HepG2 (cell line): ENCODE results near the gene TMEM117. TPM values are rescaled to one million over a fixed set of nuclear protein-coding genes. Genes with fewer than 3 reads are reported as not detected.
A peak's percentile ranks its signal among the peaks of the same experiment; 100 is the strongest.

Experiments
- ATAC-seq: fragments of 200-7000 bp; cut with Tn5 transposase; 3 replicates; pipeline ENCODE4 v1.9.1; 2020; ENCODE audit warnings: mild to moderate bottlenecking, moderate library complexity
- BruUV-seq: library from RNA; stranded (reverse); fragments of 400-500 nt; replicated peaks from 2 replicates; lab custom pipeline; 2021; lab: Mats Ljungman, UMichigan
- CTCF ChIA-PET: fragments of 300-600 bp; formaldehyde crosslinking; extraction: SDS; loops from one replicate; lab custom pipeline; 2021; ENCODE audit warnings: low total read pairs, inconsistent platforms, low intra/inter-chr PET ratio; lab: Yijun Ruan, JAX
- POLR2A ChIA-PET: fragments of 350-600 bp; sonication (Branson Sonifier 250); formaldehyde crosslinking; loops from one replicate; lab custom pipeline; 2020; ENCODE audit warnings: antibody characterized with exemption, inconsistent platforms; lab: Yijun Ruan, JAX
- DNase-seq: peaks from one replicate; pipeline ENCODE4 v3.0.0-alpha.2; 2015; ENCODE audit warnings: low spot score
- FAIRE-seq: peaks from 3 replicates; lab custom pipeline; 2011; peaks lifted over from hg19 to GRCh38; lab: Jason Lieb, UNC
- H2AFZ ChIP-seq: one replicate; pipeline ENCODE4 v1.6.1; 2011; ENCODE audit warnings: low read length, inconsistent platforms
- H3K27ac ChIP-seq: fragments of 300-600 bp; 3 replicates; pipeline ENCODE4 v1.8.0; 2011; ENCODE audit warnings: mixed run types, mild to moderate bottlenecking, mixed read lengths, low read length, inconsistent platforms; ENCODE audit not compliant: insufficient read depth; ENCODE audit errors: extremely low read length
- H3K27me3 ChIP-seq, 2 experiments: fragments of 200-600 bp in 1 of 2; 2 replicates in 1 of 2; 3 replicates in 1 of 2; pipeline versions ENCODE4 v1.6.0 to v1.8.0; 2011; ENCODE audit warnings: low read length in 2 of 2, mild to moderate bottlenecking in 2 of 2, moderate library complexity in 2 of 2, inconsistent platforms in 1 of 2; ENCODE audit not compliant: insufficient read depth in 2 of 2, control insufficient read depth in 1 of 2
- H3K36me3 ChIP-seq, 2 experiments: fragments of 200-600 bp in 1 of 2; replicated peaks in 1 of 2; 2 replicates in 1 of 2; 3 replicates in 1 of 2; pipeline versions ENCODE4 v1.5.1 to v1.8.0; 2011; ENCODE audit warnings: low read length in 2 of 2, inconsistent platforms in 1 of 2; ENCODE audit not compliant: insufficient read depth in 2 of 2, control insufficient read depth in 1 of 2
- H3K4me1 ChIP-seq: 2 replicates; pipeline ENCODE4 v1.5.1; 2012; ENCODE audit warnings: low read length, inconsistent platforms; ENCODE audit not compliant: insufficient read depth
- H3K4me2 ChIP-seq: 2 replicates; pipeline ENCODE4 v1.6.0; 2011; ENCODE audit warnings: low read depth, low read length, inconsistent platforms
- H3K4me3 ChIP-seq, 3 experiments: fragments of 200-600 bp in 1 of 3; sonication (generic), shearing (Covaris generic) in 1 of 3; replicated peaks in 1 of 3; 2 replicates each; pipeline ENCODE4 v1.5.1; 2011 to 2016; ENCODE audit warnings: low read length in 3 of 3, inconsistent platforms in 2 of 3, low read depth in 2 of 3, mild to moderate bottlenecking in 2 of 3, control low read depth in 1 of 3, mixed read lengths in 1 of 3; ENCODE audit not compliant: insufficient read depth in 1 of 3
- H3K79me2 ChIP-seq: one replicate; pipeline ENCODE4 v1.6.1; 2011; ENCODE audit warnings: low read length, inconsistent platforms; ENCODE audit not compliant: insufficient read depth
- H3K9ac ChIP-seq: 2 replicates; pipeline ENCODE4 v1.6.0; 2011; ENCODE audit warnings: mild to moderate bottlenecking, low read depth, low read length, inconsistent platforms; ENCODE audit not compliant: insufficient read depth
- H3K9me3 ChIP-seq: 2 replicates; pipeline ENCODE4 v1.5.1; 2012; ENCODE audit warnings: mild to moderate bottlenecking, low read length
- H4K20me1 ChIP-seq: 2 replicates; pipeline ENCODE4 v1.6.0; 2011; ENCODE audit warnings: inconsistent platforms, mild to moderate bottlenecking, low read length, moderate library complexity; ENCODE audit not compliant: insufficient read depth
- CEBPB ChIP-seq: IDR thresholded peaks from 2 replicates; pipeline ENCODE4 v1.6.1; 2011; ENCODE audit warnings: low read depth, low read length, improper control_type of control experiment, borderline replicate concordance
- FOXK1 ChIP-seq: sonication (generic); formaldehyde crosslinking; IDR thresholded peaks from 2 replicates; pipeline ENCODE4 v1.4.0; 2020; ENCODE audit warnings: low read depth, missing genetic modification reagents, borderline replicate concordance
- PAX8 ChIP-seq: sonication (generic); formaldehyde crosslinking; IDR thresholded peaks from 2 replicates; pipeline ENCODE4 v1.8.0; 2022; ENCODE audit warnings: mild to moderate bottlenecking, missing genetic modification reagents, borderline replicate concordance
- SNAPC2 ChIP-seq: sonication (generic); formaldehyde crosslinking; IDR thresholded peaks from 2 replicates; pipeline ENCODE4 v1.8.1; 2022; ENCODE audit warnings: mild to moderate bottlenecking, missing genetic modification reagents
- SRY ChIP-seq: sonication (generic); formaldehyde crosslinking; IDR thresholded peaks from 2 replicates; pipeline ENCODE4 v1.8.0; 2022; ENCODE audit warnings: mild to moderate bottlenecking, missing genetic modification reagents
- TSC22D2 ChIP-seq: sonication (generic); formaldehyde crosslinking; IDR thresholded peaks from 2 replicates; pipeline ENCODE4 v1.5.1; 2020; ENCODE audit warnings: missing genetic modification reagents, mild to moderate bottlenecking, borderline replicate concordance
- ZNF329 ChIP-seq: sonication (generic); formaldehyde crosslinking; IDR thresholded peaks from 2 replicates; pipeline ENCODE4 v1.9.0; 2021; ENCODE audit warnings: low read depth, mild to moderate bottlenecking, missing genetic modification reagents
- ZNF468 ChIP-seq: sonication (generic); formaldehyde crosslinking; IDR thresholded peaks from 2 replicates; pipeline ENCODE4 v1.8.0; 2022; ENCODE audit warnings: mild to moderate bottlenecking, moderate library complexity, missing genetic modification reagents
- ZNF75D ChIP-seq: sonication (generic); formaldehyde crosslinking; IDR thresholded peaks from 2 replicates; pipeline ENCODE4 v1.8.1; 2023; ENCODE audit warnings: missing genetic modification reagents, mild to moderate bottlenecking, borderline replicate concordance
- WGBS: methylation state at CpG from one replicate; pipeline ENCODE4 v1.1.6; 2017; ENCODE audit warnings: low lambda C conversion rate; 5-methylcytosine and 5-hydroxymethylcytosine counted together
- in situ Hi-C: cut with HindIII; loops from 2 replicates; pipeline ENCODE4 v1.10.0; 2017; ENCODE audit warnings: low pct_unique_long_range_greater_than_20kb; ENCODE audit not compliant: extremely low pct_ligation_motif_present
- intact Hi-C: fragments of 100-400 bp; cut with micrococcal nuclease; formaldehyde crosslinking; loops from one replicate; pipeline ENCODE4 v1.10.0; 2022; ENCODE audit not compliant: unreplicated experiment
- polyA plus RNA-seq, 8 experiments: library from polyadenylated mRNA; depleted of rRNA in 3 of 8; stranded (reverse) in 7 of 8; unstranded in 1 of 8; fragments of >200 nt; fragmentation: Illumina TruSeq in 4 of 8; extraction: Trizol in 4 of 8; gene quantifications; 2 replicates each; pipeline versions ENCODE4 v1.2.1 to v1.2.3, GENCODE V29; 2011 to 2016; ENCODE audit warnings: low read depth in 4 of 8, missing spikeins in 1 of 8, mixed read lengths in 1 of 8; ENCODE audit not compliant: insufficient read depth in 1 of 8
- total RNA-seq, 5 experiments: library from RNA; depleted of rRNA; stranded (reverse); fragments of >200 nt; fragmentation: Illumina TruSeq; extraction: Trizol; gene quantifications; 2 replicates each; pipeline ENCODE4 v1.2.3, GENCODE V29; 2016; ENCODE audit warnings: low read depth in 1 of 5
- TF ChIP-seq, protein P1 (sequence below): sonication (generic); formaldehyde crosslinking; IDR thresholded peaks from 2 replicates; pipeline ENCODE4 v1.4.0; 2020; ENCODE audit warnings: mild to moderate bottlenecking, missing genetic modification reagents
- TF ChIP-seq, protein P2 (sequence below): sonication (generic); formaldehyde crosslinking; IDR thresholded peaks from 2 replicates; pipeline ENCODE4 v1.4.0; 2020; ENCODE audit warnings: missing genetic modification reagents
- TF ChIP-seq, protein P3 (sequence below): sonication (generic); formaldehyde crosslinking; IDR thresholded peaks from 2 replicates; pipeline ENCODE4 v1.4.0; 2020; ENCODE audit warnings: missing genetic modification reagents

Gene TMEM117
- total and polyA plus RNA-seq, 2 of the 13 experiments (the other 11 are each of a cell fraction or from before 2014, with no cell fraction given): 2.8 to 8.5 TPM

DNA sequence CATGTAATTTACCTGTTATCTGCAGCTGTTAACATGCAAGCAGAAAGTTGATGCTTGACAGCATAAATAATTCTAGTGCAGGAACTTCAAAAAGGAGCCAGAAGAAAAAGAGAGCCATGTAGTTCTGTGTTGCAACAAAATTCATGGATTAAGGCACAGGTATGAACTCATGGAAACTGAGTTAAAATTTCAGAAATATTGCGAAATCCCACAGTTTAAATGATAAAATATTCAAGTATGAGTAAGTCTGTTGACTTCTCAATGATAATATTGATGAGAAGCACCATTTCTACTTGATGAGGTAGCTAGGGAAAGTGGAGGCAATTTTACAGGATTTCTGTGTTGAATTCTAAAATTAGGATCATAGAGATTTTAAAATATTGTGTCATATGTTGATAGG, 290.9 kb downstream of the TMEM117 start:
- no peaks in the 10 kb centered on the region for H3K27me3 ChIP-seq
- H3K4me2 ChIP-seq: no peak overlapping the region
- H3K9me3 ChIP-seq: no peaks in the 10 kb centered on the region
- DNase-seq (no peak), ATAC-seq (no peak), FAIRE-seq (no peak)
- intact Hi-C loops (no loop called here), in situ Hi-C loops (no loop called here)
- WGBS: 73% methylated on average over 1 of the region's 1 CpG
- TF ChIP-seq CEBPB (peak; percentile 82), FOXK1 (CRISPR knock-in tag) (no peak), ZNF329 (no peak), SNAPC2 (CRISPR knock-in tag) (no peak)
- ChIA-PET CTCF (no interaction called here), POLR2A (no interaction called here)
- no peak overlapping the region for H3K27ac ChIP-seq
- no peaks in the 10 kb centered on the region for H3K36me3 ChIP-seq
- no TSS peak for BruUV-seq
- no peaks in the 10 kb centered on the region for H4K20me1 ChIP-seq
- H3K4me1 ChIP-seq: no peaks in the 10 kb centered on the region
- no peak overlapping the region for H3K4me3 ChIP-seq
- H3K9ac ChIP-seq: no peak overlapping the region
- no peaks in the 10 kb centered on the region for H3K79me2 ChIP-seq
- H2AFZ ChIP-seq: no peak overlapping the region

DNA sequence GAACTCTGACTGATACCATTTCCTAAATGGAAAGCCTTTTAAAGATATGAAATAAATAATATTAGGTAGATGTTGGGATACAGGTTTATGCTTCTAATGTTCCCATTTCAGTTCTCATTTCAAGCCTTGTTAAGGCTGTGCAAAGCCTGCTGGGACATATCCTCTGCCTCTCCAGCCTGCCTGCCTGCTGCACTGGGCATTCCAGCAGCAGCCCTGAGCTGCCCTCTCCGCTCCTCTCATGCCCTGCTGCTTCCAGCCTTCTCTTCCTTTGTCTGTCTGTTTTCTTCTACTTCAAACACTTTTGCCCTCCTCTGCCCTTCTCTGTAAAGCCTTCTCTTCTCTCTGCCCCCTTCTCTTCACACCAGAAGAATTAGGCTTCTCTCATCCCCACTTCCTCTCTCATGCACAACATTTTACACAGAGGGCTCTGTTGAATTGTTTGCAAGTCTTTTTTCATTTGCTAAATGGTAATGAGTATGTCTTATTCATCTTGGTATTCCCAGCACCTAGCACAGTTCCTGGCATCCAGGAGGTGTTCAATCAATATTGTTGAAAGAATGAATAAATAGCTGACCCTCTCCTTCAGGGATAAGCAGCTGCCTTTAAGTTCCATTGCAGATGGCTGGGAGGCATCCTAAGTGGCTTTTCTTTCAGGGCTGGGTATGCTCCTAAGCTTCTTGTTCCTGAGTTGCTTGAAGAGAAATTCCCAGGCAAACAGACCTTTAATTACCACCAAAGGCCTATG, 292.3 kb downstream of the TMEM117 start:
- Histone ChIP-seq H3K4me2 (no peak overlapping the region), H3K9me3 (no peaks in the 10 kb centered on the region), H3K27me3 (no peaks in the 10 kb centered on the region), H3K79me2 (no peaks in the 10 kb centered on the region), H3K4me3 (no peak overlapping the region), H3K4me1 (no peaks in the 10 kb centered on the region), H3K27ac (no peak overlapping the region), H4K20me1 (no peaks in the 10 kb centered on the region), H3K9ac (no peak overlapping the region), H3K36me3 (no peaks in the 10 kb centered on the region), H2AFZ (no peak overlapping the region)
- ChIA-PET POLR2A (no interaction called here), CTCF (no interaction called here)
- BruUV-seq: no TSS peak
- in situ Hi-C loops: no loop called here
- 100% methylated on average over 1 of the region's 1 CpG for WGBS
- intact Hi-C loops: no loop called here
- FAIRE-seq: no peak
- no peak for ATAC-seq
- no peak for DNase-seq
- no peak for TF ChIP-seq ZNF468 (CRISPR knock-in tag)
- TF ChIP-seq, protein P1, sequence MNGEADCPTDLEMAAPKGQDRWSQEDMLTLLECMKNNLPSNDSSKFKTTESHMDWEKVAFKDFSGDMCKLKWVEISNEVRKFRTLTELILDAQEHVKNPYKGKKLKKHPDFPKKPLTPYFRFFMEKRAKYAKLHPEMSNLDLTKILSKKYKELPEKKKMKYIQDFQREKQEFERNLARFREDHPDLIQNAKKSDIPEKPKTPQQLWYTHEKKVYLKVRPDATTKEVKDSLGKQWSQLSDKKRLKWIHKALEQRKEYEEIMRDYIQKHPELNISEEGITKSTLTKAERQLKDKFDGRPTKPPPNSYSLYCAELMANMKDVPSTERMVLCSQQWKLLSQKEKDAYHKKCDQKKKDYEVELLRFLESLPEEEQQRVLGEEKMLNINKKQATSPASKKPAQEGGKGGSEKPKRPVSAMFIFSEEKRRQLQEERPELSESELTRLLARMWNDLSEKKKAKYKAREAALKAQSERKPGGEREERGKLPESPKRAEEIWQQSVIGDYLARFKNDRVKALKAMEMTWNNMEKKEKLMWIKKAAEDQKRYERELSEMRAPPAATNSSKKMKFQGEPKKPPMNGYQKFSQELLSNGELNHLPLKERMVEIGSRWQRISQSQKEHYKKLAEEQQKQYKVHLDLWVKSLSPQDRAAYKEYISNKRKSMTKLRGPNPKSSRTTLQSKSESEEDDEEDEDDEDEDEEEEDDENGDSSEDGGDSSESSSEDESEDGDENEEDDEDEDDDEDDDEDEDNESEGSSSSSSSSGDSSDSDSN (CRISPR knock-in tag): no peak
- no peak for TF ChIP-seq PAX8 (CRISPR knock-in tag)
- TF ChIP-seq SRY (CRISPR knock-in tag): no peak
- no peak for TF ChIP-seq ZNF75D (CRISPR knock-in tag)
- TF ChIP-seq, protein P2, sequence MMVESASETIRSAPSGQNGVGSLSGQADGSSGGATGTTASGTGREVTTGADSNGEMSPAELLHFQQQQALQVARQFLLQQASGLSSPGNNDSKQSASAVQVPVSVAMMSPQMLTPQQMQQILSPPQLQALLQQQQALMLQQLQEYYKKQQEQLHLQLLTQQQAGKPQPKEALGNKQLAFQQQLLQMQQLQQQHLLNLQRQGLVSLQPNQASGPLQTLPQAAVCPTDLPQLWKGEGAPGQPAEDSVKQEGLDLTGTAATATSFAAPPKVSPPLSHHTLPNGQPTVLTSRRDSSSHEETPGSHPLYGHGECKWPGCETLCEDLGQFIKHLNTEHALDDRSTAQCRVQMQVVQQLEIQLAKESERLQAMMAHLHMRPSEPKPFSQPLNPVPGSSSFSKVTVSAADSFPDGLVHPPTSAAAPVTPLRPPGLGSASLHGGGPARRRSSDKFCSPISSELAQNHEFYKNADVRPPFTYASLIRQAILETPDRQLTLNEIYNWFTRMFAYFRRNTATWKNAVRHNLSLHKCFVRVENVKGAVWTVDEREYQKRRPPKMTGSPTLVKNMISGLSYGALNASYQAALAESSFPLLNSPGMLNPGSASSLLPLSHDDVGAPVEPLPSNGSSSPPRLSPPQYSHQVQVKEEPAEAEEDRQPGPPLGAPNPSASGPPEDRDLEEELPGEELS (CRISPR knock-in tag): no peak
- TF ChIP-seq, protein P3, sequence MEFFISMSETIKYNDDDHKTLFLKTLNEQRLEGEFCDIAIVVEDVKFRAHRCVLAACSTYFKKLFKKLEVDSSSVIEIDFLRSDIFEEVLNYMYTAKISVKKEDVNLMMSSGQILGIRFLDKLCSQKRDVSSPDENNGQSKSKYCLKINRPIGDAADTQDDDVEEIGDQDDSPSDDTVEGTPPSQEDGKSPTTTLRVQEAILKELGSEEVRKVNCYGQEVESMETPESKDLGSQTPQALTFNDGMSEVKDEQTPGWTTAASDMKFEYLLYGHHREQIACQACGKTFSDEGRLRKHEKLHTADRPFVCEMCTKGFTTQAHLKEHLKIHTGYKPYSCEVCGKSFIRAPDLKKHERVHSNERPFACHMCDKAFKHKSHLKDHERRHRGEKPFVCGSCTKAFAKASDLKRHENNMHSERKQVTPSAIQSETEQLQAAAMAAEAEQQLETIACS (CRISPR knock-in tag): no peak
- TF ChIP-seq TSC22D2 (CRISPR knock-in tag): no peak
